Kidney (tissue), 14 donors: ENCODE measurements around the gene PAK1. TPM values are rescaled to one million over a fixed set of nuclear protein-coding genes. Genes with fewer than 3 reads are reported as not detected.

Source experiments
- DNase-seq, 5 donors: peaks; one replicate each; pipeline ENCODE4 v3.0.0-alpha.2; 2013 to 2020
- FAIRE-seq: peaks from 2 replicates; lab custom pipeline; 2012; peaks lifted over from hg19 to GRCh38; lab: Jason Lieb, UNC
- H3K27ac ChIP-seq, 2 donors: one replicate each; pipeline ENCODE4 v1.7.0; 2013; ENCODE audit warnings: low read depth in 2 of 2, low read length in 2 of 2, inconsistent platforms in 1 of 2
- H3K27me3 ChIP-seq: one replicate; pipeline ENCODE4 v1.7.1; 2013; ENCODE audit warnings: low read length, inconsistent platforms; ENCODE audit not compliant: control insufficient read depth, insufficient read depth
- H3K36me3 ChIP-seq, 3 donors: one replicate each; pipeline versions ENCODE4 v1.7.0 to v1.7.1; 2013; ENCODE audit warnings: low read length in 3 of 3, control low read depth in 1 of 3, inconsistent platforms in 1 of 3; ENCODE audit not compliant: insufficient read depth in 3 of 3, control insufficient read depth in 2 of 3
- H3K4me1 ChIP-seq, 3 donors: one replicate each; pipeline versions ENCODE4 v1.7.0 to v1.7.1; 2013; ENCODE audit warnings: low read length in 3 of 3, inconsistent platforms in 1 of 3, low read depth in 1 of 3; ENCODE audit not compliant: control insufficient read depth in 2 of 3, insufficient read depth in 2 of 3
- H3K4me3 ChIP-seq, 3 donors: one replicate each; pipeline versions ENCODE4 v1.7.0 to v1.8.1; 2013; ENCODE audit warnings: low read length in 3 of 3, control low read depth in 1 of 3, inconsistent platforms in 1 of 3
- H3K9ac ChIP-seq, 3 donors: one replicate each; pipeline versions ENCODE4 v1.7.0 to v1.7.1; 2013; ENCODE audit warnings: low read length in 3 of 3, control low read depth in 1 of 3, inconsistent platforms in 1 of 3
- H3K9me3 ChIP-seq, 3 donors: one replicate each; pipeline versions ENCODE4 v1.7.0 to v1.7.1; 2013; ENCODE audit warnings: low read length in 3 of 3, control low read depth in 1 of 3, inconsistent platforms in 1 of 3; ENCODE audit not compliant: control insufficient read depth in 2 of 3, insufficient read depth in 1 of 3
- intact Hi-C: fragments of 100-400 bp; cut with DNase I; formaldehyde crosslinking; loops from one replicate; pipeline ENCODE4 v1.11.1; 2022
- polyA plus RNA-seq: library from polyadenylated mRNA; stranded (reverse); fragments of 350-450 nt; fragmentation: Illumina TruSeq; extraction: RNeasy Lipid Tissue Mini Kit (QIAGEN cat#74804); gene quantifications from one replicate; pipeline ENCODE4 v1.2.3, GENCODE V29; 2014; ENCODE audit warnings: low read depth, low replicate concordance; ENCODE audit not compliant: insufficient read depth
- total RNA-seq: library from RNA; stranded (reverse); fragmentation: NEBNext Ultra II Directional; extraction: Animal tissue kit (Norgen Biotek cat#: 25700); gene quantifications from one replicate; pipeline ENCODE4 v1.2.1, GENCODE V29; 2021
- TF ChIP-seq, protein P1 (sequence below): IDR thresholded peaks from 3 replicates; pipeline ENCODE4 v1.5.1; 2012; ENCODE audit warnings: mild to moderate bottlenecking, moderate library complexity, borderline replicate concordance; ENCODE audit not compliant: insufficient read depth; ENCODE audit errors: extremely low read depth
- donor health status: control.
- donor health status: control.
- donor health status: control.
- donor health status: control.
- donor health status: control.
- donor health status: DM: yes; HTN: yes; CAD: no.
- donor health status: Normal renal cell carcinoma (clear cell type).

PAK1 gene
- total and polyA plus RNA-seq, 2 donors from 2014 or later: 22.2 to 29.1 TPM

- Histone ChIP-seq H3K9ac (no peak overlapping the region), H3K9me3 (no peaks in the 10 kb centered on the region), H3K36me3 (no peaks in the 10 kb centered on the region), H3K27me3 (no peaks in the 10 kb centered on the region), H3K27ac (no peak overlapping the region), H3K4me1 (peaks cover 0 to 12% (median 0%) of the 10 kb centered on the region in 3 donors), H3K4me3 (no peak overlapping the region)
- TF ChIP-seq, protein P1, sequence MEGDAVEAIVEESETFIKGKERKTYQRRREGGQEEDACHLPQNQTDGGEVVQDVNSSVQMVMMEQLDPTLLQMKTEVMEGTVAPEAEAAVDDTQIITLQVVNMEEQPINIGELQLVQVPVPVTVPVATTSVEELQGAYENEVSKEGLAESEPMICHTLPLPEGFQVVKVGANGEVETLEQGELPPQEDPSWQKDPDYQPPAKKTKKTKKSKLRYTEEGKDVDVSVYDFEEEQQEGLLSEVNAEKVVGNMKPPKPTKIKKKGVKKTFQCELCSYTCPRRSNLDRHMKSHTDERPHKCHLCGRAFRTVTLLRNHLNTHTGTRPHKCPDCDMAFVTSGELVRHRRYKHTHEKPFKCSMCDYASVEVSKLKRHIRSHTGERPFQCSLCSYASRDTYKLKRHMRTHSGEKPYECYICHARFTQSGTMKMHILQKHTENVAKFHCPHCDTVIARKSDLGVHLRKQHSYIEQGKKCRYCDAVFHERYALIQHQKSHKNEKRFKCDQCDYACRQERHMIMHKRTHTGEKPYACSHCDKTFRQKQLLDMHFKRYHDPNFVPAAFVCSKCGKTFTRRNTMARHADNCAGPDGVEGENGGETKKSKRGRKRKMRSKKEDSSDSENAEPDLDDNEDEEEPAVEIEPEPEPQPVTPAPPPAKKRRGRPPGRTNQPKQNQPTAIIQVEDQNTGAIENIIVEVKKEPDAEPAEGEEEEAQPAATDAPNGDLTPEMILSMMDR: no peak
- DNase-seq: peak in 3 of 5 donors; percentile 30 to 66 (median 61)
- intact Hi-C loops: no loop called here
- no peak for FAIRE-seq
Observed at GRCh38 chr11:77395460-77396173, 78.3 kb downstream of the PAK1 start.

DNA sequence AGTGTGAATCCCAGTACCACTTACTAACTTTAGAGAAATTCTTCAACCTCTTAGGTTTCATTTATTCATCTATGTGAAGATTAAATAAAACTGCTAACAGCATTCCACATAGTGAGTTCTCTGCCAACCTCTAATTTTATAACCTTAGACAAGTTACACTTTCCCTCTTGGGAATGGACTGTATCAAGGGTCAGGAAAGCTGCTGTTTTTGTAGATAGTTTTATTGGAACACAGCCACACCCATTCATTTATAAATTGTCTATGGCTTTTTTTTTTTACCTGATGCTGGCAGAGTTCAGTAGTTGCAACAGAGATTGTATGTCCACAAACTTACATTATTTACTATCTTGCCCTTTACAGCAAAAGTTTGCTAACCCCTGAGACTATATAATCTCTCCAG is 81.1 kb downstream of the PAK1 start:
- DNase-seq (no peak), FAIRE-seq (no peak)
- H3K9ac ChIP-seq: no peak overlapping the region
- H3K27ac ChIP-seq: no peak overlapping the region
- TF ChIP-seq, protein P1: no peak
- H3K9me3 ChIP-seq: no peaks in the 10 kb centered on the region
- H3K27me3 ChIP-seq: no peaks in the 10 kb centered on the region
- H3K4me1 ChIP-seq: peaks cover 0 to 12% (median 0%) of the 10 kb centered on the region in 3 donors
- no peaks in the 10 kb centered on the region for H3K36me3 ChIP-seq
- intact Hi-C loops: no loop called here
- H3K4me3 ChIP-seq: no peak overlapping the region

DNA sequence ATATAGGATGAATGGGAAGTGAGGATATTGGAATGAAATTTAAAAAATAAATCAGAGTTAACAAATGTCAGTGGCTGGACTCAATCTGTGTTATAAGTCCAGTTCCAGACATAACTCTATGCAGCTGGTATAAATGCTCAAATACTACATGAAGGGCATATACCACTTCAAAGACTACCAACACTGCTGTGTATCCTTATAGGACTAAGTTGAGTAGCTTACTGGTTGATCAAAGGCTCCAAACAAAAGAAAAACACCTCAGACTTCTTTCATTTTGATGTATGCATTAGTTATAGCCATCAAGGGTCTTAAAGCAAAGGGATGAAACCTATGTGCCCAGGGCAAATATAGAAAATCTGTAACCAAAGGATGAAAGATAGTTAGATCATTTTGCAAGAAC is 86.2 kb downstream of the PAK1 start:
- intact Hi-C loops: no loop called here
- Histone ChIP-seq H3K4me3 (no peak overlapping the region), H3K9me3 (no peaks in the 10 kb centered on the region), H3K27me3 (no peaks in the 10 kb centered on the region), H3K4me1 (peaks cover 0 to 12% (median 0%) of the 10 kb centered on the region in 3 donors), H3K36me3 (no peaks in the 10 kb centered on the region), H3K27ac (no peak overlapping the region), H3K9ac (no peak overlapping the region)
- no peak for DNase-seq
- TF ChIP-seq, protein P1: no peak
- FAIRE-seq: no peak
